Muscle layer of duodenum (tissue), 2 donors: ENCODE measurements around the gene FAM171A2.
"Not testable (repeated sequence)": the region's sequence is repeated elsewhere in the genome, so short reads cannot be mapped to it uniquely, and the experiment has no call there.

Experiments used
- H3K27ac ChIP-seq: one replicate; pipeline ENCODE4 v1.7.0; 2013; ENCODE audit warnings: mild to moderate bottlenecking, low read length
- H3K27me3 ChIP-seq: one replicate; pipeline ENCODE4 v1.7.0; 2013; ENCODE audit warnings: low read depth, mild to moderate bottlenecking, control low read depth, low read length
- H3K36me3 ChIP-seq, 2 donors: one replicate each; pipeline ENCODE4 v1.7.0; 2013; ENCODE audit warnings: low read length in 2 of 2, control low read depth in 1 of 2, mild to moderate bottlenecking in 1 of 2; ENCODE audit not compliant: insufficient read depth in 2 of 2, control insufficient read depth in 1 of 2
- H3K4me1 ChIP-seq, 2 donors: one replicate each; pipeline ENCODE4 v1.7.0; 2013; ENCODE audit warnings: low read length in 2 of 2, mild to moderate bottlenecking in 2 of 2, control low read depth in 1 of 2, moderate library complexity in 1 of 2; ENCODE audit not compliant: insufficient read depth in 2 of 2, control insufficient read depth in 1 of 2
- H3K4me3 ChIP-seq, 2 donors: one replicate each; pipeline ENCODE4 v1.7.0; 2013; ENCODE audit warnings: low read length in 2 of 2, low read depth in 1 of 2, mild to moderate bottlenecking in 1 of 2
- H3K9me3 ChIP-seq, 2 donors: one replicate each; pipeline ENCODE4 v1.7.0; 2013; ENCODE audit warnings: low read length in 2 of 2, control low read depth in 1 of 2, mild to moderate bottlenecking in 1 of 2; ENCODE audit not compliant: control insufficient read depth in 1 of 2
- donor health status: healthy.

The FAM171A2 gene

DNA sequence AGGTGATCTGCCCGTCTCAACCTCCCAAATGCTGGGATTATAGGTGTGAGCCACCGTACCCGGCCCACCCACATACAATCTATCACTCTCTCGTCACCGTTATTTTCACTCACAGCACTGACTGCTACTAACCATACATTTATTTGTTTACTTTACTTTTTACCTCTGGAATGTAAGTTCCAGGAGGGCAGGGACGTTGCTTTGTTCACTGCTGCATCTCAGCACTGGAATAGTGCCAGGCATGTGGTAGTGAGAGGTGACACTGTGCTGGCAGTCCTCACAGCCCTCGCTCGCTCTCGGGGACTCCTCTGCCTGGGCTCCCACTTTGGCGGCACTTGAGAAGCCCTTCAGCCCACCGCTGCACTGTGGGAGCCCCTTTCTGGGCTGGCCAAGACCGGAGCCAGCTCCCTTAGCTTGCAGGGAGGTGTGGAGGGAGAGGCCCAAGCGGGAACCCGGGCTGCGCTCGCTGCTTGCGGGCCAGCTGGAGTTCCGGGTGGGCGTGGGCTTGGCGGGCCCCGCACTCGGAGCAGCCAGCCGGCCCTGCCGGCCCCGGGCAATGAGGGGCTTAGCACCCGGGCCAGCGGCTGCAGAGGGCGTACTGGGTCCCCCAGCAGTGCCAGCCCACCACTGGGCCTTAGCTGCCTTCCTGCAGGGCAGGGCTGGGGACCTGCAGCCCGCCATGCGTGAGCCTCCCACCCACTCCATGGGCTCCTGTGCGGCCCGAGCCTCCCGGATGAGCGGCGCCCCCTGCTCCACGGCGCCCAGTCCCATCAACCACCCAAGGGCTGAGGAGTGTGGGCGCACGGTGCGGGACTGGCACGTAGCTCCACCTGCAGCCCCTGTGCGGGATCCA is 5.0 kb upstream of the FAM171A2 start:
- H3K27me3 ChIP-seq, H3K36me3 ChIP-seq, H3K27ac ChIP-seq, H3K4me3 ChIP-seq, H3K9me3 ChIP-seq, H3K4me1 ChIP-seq: not testable (repeated sequence)

- Histone ChIP-seq H3K9me3 (no peaks in the 10 kb centered on the region), H3K27me3 (peaks cover 6% of the 10 kb centered on the region), H3K4me1 (peaks cover 0 to 16% of the 10 kb centered on the region in 2 donors), H3K27ac (no peak overlapping the region), H3K4me3 (no peak overlapping the region), H3K36me3 (no peaks in the 10 kb centered on the region)
Measured at GRCh38 chr17:44367231-44367979, 3.8 kb upstream of the FAM171A2 start.

- H3K27me3 ChIP-seq: peaks cover 11% of the 10 kb centered on the region
- not testable (repeated sequence) for H3K27ac ChIP-seq, H3K36me3 ChIP-seq, H3K4me3 ChIP-seq, H3K9me3 ChIP-seq
- H3K4me1 ChIP-seq: peaks cover 0 to 29% of the 10 kb centered on the region in 2 donors
Measured at GRCh38 chr17:44365051-44365450, 1.4 kb upstream of the FAM171A2 start.

DNA sequence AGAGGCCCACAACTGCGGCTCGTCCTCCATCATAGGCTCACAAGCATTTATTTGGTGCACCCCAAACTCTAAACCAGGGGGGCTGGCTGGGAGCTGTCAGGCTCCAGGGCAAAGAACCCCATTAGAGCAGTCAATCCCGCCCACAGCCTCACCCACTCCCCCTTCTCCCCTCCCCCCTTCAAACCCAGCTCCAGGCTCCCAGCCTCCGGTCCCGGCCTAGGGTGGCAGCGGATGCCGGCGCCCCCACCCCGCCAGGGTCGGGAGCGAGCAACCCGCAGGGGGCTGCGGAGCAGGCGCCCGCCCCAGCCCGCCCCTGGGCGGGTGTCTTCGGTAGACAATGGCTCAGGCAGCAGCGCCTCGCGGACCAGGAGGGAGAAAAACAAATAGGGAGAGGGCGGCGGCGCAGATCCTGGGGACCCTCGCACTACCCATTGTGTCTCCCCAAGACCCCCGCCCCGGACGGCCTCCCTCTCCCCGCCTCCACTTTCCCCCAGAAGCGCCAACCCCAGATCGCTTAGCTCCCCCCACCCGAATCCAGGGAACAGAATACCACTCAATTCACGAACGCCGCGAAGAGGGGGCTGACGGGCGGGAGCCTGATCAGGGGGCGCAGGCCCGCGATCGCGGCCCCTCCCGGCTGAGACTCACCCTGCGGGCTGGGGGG is 572 bp downstream of the FAM171A2 start:
- no peaks in the 10 kb centered on the region for H3K36me3 ChIP-seq
- no peaks in the 10 kb centered on the region for H3K9me3 ChIP-seq
- peaks cover 11% of the 10 kb centered on the region for H3K27me3 ChIP-seq
- peak overlapping the region; percentile 42 to 68 for H3K4me3 ChIP-seq
- H3K27ac ChIP-seq: no peak overlapping the region
- H3K4me1 ChIP-seq: peaks cover 0 to 29% of the 10 kb centered on the region in 2 donors

- peaks cover 11% of the 10 kb centered on the region for H3K27me3 ChIP-seq
- H3K36me3 ChIP-seq: no peaks in the 10 kb centered on the region
- H3K4me1 ChIP-seq: peaks cover 0 to 29% of the 10 kb centered on the region in 2 donors
- no peak overlapping the region for H3K27ac ChIP-seq
- H3K4me3 ChIP-seq: peak overlapping the region; percentile 11 to 68
- H3K9me3 ChIP-seq: no peaks in the 10 kb centered on the region
Measured at GRCh38 chr17:44362459-44362948, 1.1 kb downstream of the FAM171A2 start.

DNA sequence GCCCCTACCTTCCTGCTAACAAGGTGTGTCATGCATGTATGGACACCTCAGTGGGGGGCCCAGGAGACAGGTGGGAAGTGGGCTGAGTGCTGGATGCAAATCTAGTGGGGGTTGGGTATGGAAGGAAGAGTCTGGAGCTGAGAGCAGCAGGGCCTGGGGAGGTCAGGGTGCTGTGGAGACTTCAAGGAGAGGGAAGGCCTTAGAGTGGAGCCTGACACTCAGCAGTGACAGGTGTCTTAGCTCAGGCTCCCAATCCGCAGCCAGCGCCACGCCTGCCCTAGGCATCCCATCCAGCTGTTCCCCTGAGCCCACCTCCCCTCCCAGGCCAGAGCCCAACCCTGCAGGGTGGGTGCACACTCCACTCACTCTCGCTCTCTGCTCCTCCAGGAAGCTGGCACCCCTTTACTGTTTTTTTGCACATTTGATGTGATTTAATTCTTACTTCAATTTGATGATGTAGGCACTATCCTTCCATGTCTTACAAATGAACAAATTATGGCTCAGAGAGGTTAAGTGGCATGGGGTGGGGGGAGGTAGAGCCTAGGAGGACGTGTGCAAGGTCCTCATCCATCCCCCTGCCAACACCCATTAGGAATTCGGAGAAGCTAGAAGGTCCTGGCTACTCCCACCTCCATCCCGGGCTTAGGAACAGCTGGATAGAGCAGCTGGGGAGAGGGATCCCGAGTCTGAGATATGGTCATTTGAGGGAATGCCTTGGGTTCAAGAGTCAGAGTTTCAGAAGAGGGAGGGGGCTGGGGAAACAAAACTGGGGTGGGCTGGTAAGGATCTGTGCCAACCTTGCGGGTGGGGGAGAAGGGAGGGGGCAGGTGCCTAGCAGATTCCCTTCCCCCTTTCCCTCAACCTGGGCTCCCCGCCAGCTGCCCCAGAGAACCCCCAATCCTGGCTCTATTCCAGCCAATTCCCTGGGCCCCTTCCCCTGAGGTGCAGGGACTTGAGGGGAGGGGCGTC is 2.1 kb downstream of the FAM171A2 start:
- Histone ChIP-seq H3K27me3 (peaks cover 11% of the 10 kb centered on the region), H3K27ac (no peak overlapping the region), H3K36me3 (no peaks in the 10 kb centered on the region), H3K4me1 (peaks cover 0 to 29% of the 10 kb centered on the region in 2 donors), H3K9me3 (no peaks in the 10 kb centered on the region), H3K4me3 (no peak overlapping the region)

DNA sequence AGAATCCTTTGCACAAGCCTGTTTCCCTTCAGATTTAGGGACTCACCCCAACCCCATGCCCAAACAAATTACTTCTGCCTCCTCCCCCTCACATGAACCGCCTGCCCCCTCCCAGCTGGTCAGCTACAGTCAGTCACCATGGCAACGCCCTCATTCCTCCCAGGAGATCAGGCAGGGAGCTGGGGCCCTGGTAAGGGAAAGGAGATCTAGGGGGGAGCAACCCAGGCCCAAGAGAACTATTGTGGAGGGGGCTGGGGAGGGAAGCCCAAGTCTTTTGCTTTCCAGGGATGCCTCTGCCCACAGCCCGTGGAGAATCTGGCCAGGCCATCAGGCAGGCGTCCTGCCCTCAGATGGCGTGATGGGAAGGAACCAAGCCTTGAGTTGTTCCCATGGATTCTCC is 2.8 kb downstream of the FAM171A2 start:
- Histone ChIP-seq H3K4me3 (no peak overlapping the region), H3K9me3 (no peaks in the 10 kb centered on the region), H3K27ac (no peak overlapping the region), H3K27me3 (peaks cover 11% of the 10 kb centered on the region), H3K36me3 (no peaks in the 10 kb centered on the region), H3K4me1 (peaks cover 0 to 29% of the 10 kb centered on the region in 2 donors)

DNA sequence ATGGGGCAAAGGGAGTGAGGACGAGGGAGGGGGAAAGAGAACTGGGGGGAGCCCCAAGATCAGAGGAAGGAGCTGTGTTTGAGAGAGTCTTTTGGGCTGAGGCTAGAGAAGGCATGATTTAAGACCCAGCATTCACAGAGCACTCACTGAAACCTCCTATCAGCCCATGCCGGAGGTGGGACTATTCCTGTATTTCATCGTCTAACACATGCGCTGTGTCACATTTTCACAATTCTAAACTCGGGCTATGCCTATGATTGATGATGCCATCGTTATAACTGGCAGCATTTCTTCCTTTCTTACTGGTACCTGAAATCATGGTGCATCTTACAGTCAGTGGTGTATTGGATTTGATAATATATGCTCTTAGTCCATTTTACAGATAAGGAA is 3.5 kb downstream of the FAM171A2 start:
- Histone ChIP-seq H3K36me3 (no peaks in the 10 kb centered on the region), H3K4me1 (peaks cover 0 to 29% of the 10 kb centered on the region in 2 donors), H3K27ac (no peak overlapping the region), H3K27me3 (peaks cover 11% of the 10 kb centered on the region), H3K4me3 (no peak overlapping the region), H3K9me3 (no peaks in the 10 kb centered on the region)

DNA sequence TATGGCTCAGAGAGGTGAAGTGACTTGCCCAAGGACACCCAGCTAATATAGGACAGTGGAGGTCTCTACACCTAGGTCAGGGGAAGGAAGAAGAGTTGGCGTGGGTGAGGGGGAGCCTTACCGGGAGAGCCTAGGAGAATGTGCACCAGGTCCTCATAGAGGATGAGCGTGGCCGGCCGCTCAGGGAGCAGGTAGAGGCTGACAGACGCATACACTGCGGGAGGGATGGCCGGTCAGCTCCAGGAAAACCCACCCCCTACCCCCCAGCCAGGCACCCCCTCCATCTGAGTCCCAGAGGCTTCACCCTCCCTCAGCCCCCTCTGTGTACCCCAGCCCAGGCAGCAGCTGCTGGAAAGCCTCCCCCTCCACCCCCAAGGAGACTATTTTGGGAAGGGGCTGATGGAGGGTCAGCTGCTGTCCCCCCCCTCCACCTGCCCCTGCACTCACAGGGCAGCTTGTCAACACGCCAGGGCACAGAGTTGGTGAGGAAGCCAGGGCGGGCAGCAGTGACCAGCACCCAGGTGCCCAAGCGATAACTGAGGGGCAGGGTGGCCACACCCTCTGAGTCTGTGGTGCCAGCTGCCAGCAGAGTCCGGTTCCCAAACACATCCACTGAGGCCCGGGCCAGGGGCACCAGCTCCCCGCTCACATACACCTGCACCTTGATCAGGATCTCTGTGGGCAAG is 4.1 kb downstream of the FAM171A2 start:
- peaks cover 0 to 29% of the 10 kb centered on the region in 2 donors for H3K4me1 ChIP-seq
- H3K27ac ChIP-seq: no peak overlapping the region
- H3K36me3 ChIP-seq: no peaks in the 10 kb centered on the region
- no peak overlapping the region for H3K4me3 ChIP-seq
- H3K27me3 ChIP-seq: peaks cover 11% of the 10 kb centered on the region
- H3K9me3 ChIP-seq: no peaks in the 10 kb centered on the region

DNA sequence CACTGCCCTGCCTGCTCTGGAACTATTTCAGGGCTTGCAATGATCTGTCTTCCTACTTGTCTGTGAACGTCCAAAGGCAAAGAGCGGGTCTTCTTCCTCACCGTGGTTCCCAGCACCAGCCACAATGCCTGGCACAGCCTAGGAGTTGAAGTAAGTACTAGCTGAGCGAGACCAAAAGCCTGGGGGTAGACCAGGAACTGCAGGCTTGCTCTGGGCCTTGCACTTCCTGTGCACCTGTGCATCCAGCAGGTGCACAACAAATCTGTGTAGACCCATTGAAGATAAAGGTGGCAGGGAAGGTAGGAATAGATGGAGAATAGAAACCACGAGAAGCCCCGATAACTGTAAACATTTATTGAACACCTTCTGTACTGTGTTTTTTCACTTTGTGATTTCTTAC is 4.6 kb downstream of the FAM171A2 start:
- H3K36me3 ChIP-seq: no peaks in the 10 kb centered on the region
- no peaks in the 10 kb centered on the region for H3K9me3 ChIP-seq
- peaks cover 11% of the 10 kb centered on the region for H3K27me3 ChIP-seq

More for the DNA sequence above, 4.6 kb downstream of the FAM171A2 start:
- Histone ChIP-seq H3K4me3 (no peak overlapping the region), H3K27ac (no peak overlapping the region), H3K4me1 (peaks cover 0 to 27% of the 10 kb centered on the region in 2 donors)
